ENCODE data around the gene LRRFIP1. TPM values are rescaled to one million over a fixed set of nuclear protein-coding genes. Genes with fewer than 3 reads are reported as not detected.

The LRRFIP1 gene
- total and polyA plus RNA-seq, 2 of the 13 experiments (the other 11 are each of a cell fraction or from before 2014, with no cell fraction given) = 15.9 to 40.5 TPM

GRCh38 chr2:237715459-237715947, 88.1 kb downstream of the LRRFIP1 start (continued):
- TF ChIP-seq ATF5 (CRISPR knock-in tag; IDR thresholded peaks at IDR 0.05; ENCODE audit: low read depth) (no peak), ETV6 (CRISPR knock-in tag; conservative IDR thresholded peaks at IDR 0.05) (no peak; the same call in 1 of the 2 replicates), ZBTB37 (CRISPR knock-in tag; IDR thresholded peaks at IDR 0.05) (no peak), SMARCC2 (IDR thresholded peaks at IDR 0.05) (no peak), PCBP1 (IDR thresholded peaks at IDR 0.05; ENCODE audit: borderline replicate concordance, low read depth, low read length) (no peak), ATF2 (CRISPR knock-in tag; IDR thresholded peaks at IDR 0.05) (no peak), PPARG (CRISPR knock-in tag; conservative IDR thresholded peaks at IDR 0.05) (0 out of 2 replicates have a peak, but pooled peaks have one; percentile 55), GATAD1 (CRISPR knock-in tag; IDR thresholded peaks at IDR 0.05) (peak; percentile 59; the same call in 1 of the 2 replicates), NR0B2 (CRISPR knock-in tag; IDR thresholded peaks at IDR 0.05) (no peak), NCOR1 (IDR thresholded peaks at IDR 0.05; ENCODE audit: borderline replicate concordance, low read length) (no peak; the same call in 1 of the 2 replicates), PATZ1 (CRISPR knock-in tag; IDR thresholded peaks at IDR 0.05) (0 out of 2 replicates have a peak, but pooled peaks have one; percentile 13), TFDP2 (CRISPR knock-in tag; IDR thresholded peaks at IDR 0.05) (peak; percentile 81), PHF21A (CRISPR knock-in tag; IDR thresholded peaks at IDR 0.05) (peak; percentile 84), CHD2 (IDR thresholded peaks at IDR 0.05; ENCODE audit: low read depth, low read length) (no peak), ZBTB3 (CRISPR knock-in tag; IDR thresholded peaks at IDR 0.05; ENCODE audit: borderline replicate concordance, low read depth) (no peak), ZNF546 (CRISPR knock-in tag; conservative IDR thresholded peaks at IDR 0.05) (no peak), NKX3-1 (CRISPR knock-in tag; IDR thresholded peaks at IDR 0.05) (no peak), MIER3 (CRISPR knock-in tag; IDR thresholded peaks at IDR 0.05; ENCODE audit: borderline replicate concordance) (no peak), ZFP36L2 (CRISPR knock-in tag; IDR thresholded peaks at IDR 0.05) (no peak), RFX3 (CRISPR knock-in tag; IDR thresholded peaks at IDR 0.05) (no peak), ZNF704 (CRISPR knock-in tag; IDR thresholded peaks at IDR 0.05; ENCODE audit: borderline replicate concordance) (no peak), ZSCAN12 (CRISPR knock-in tag; IDR thresholded peaks at IDR 0.05) (no peak), ADNP (CRISPR knock-in tag; IDR thresholded peaks at IDR 0.05) (no peak)

Data from HepG2 (cell line).